Subcutaneous adipose tissue (tissue), 4 donors: ENCODE results near the gene POU5F2. TPM values are rescaled to one million over a fixed set of nuclear protein-coding genes. Genes with fewer than 3 reads are reported as not detected.

Source experiments
- CTCF ChIP-seq: fragments of 450-650 bp; IDR thresholded peaks from one replicate; pipeline ENCODE4 v1.5.1; 2016; ENCODE audit warnings: low read depth, mild to moderate bottlenecking, control low read depth, antibody characterized with exemption, moderate library complexity
- total RNA-seq, 4 donors: library from RNA; depleted of rRNA; stranded (reverse); fragments of >200 nt; gene quantifications; one replicate each; pipeline ENCODE4 v1.1.0, GENCODE V29; 2016

POU5F2 gene
- total RNA-seq, 4 donors from 2014 or later = 3.9 to 6.2 (median 4.4) TPM

- no peak for TF ChIP-seq CTCF
These were observed 15.0 kb upstream of the POU5F2 start for GRCh38 chr5:93756372-93756771.

- TF ChIP-seq CTCF = no peak
These were observed 14.3 kb upstream of the POU5F2 start for GRCh38 chr5:93755716-93756115.

GRCh38 chr5:93748875-93749397, 7.5 kb upstream of the POU5F2 start:
- TF ChIP-seq CTCF = no peak

- no peak for TF ChIP-seq CTCF
These were observed 5.1 kb upstream of the POU5F2 start for GRCh38 chr5:93746406-93747056.

- TF ChIP-seq CTCF = no peak
These were observed 5.1 kb downstream of the POU5F2 start for GRCh38 chr5:93736284-93736683.

GRCh38 chr5:93735378-93735777, 6.0 kb downstream of the POU5F2 start:
- TF ChIP-seq CTCF = no peak

GRCh38 chr5:93731987-93732386, 9.4 kb downstream of the POU5F2 start:
- TF ChIP-seq CTCF = no peak
